Effector memory CD4-positive, alpha-beta T cell (primary cell): ENCODE data around the gene BBS12.
A peak's percentile ranks its signal among the peaks of the same experiment; 100 is the strongest.

Experiments
- DNase-seq, 3 donors: peaks; one replicate each; pipeline ENCODE4 v3.0.0-alpha.2; 2020
- H3K27ac ChIP-seq: 2 replicates; pipeline ENCODE4 v1.7.0; 2013; ENCODE audit warnings: mild to moderate bottlenecking, low read length, moderate library complexity; ENCODE audit not compliant: insufficient read depth, poor library complexity, severe bottlenecking
- H3K27me3 ChIP-seq: replicated peaks from 2 replicates; pipeline ENCODE4 v1.7.0; 2013; ENCODE audit warnings: mild to moderate bottlenecking, low read length; ENCODE audit not compliant: insufficient read depth, control insufficient read depth, poor library complexity, severe bottlenecking
- H3K36me3 ChIP-seq: 2 replicates; pipeline ENCODE4 v1.7.0; 2013; ENCODE audit warnings: mild to moderate bottlenecking, low read length, moderate library complexity; ENCODE audit not compliant: control insufficient read depth, insufficient read depth
- H3K4me1 ChIP-seq: 2 replicates; pipeline ENCODE4 v1.7.0; 2013; ENCODE audit warnings: low read length, mild to moderate bottlenecking; ENCODE audit not compliant: control insufficient read depth, insufficient read depth, poor library complexity, severe bottlenecking
- H3K4me3 ChIP-seq: 2 replicates; pipeline ENCODE4 v1.7.0; 2013; ENCODE audit warnings: low read length, low read depth, mild to moderate bottlenecking; ENCODE audit not compliant: insufficient read depth, poor library complexity, severe bottlenecking
- H3K9me3 ChIP-seq: 2 replicates; pipeline ENCODE4 v1.7.0; 2013; ENCODE audit warnings: mild to moderate bottlenecking, low read length, moderate library complexity; ENCODE audit not compliant: control insufficient read depth

The BBS12 gene

DNA sequence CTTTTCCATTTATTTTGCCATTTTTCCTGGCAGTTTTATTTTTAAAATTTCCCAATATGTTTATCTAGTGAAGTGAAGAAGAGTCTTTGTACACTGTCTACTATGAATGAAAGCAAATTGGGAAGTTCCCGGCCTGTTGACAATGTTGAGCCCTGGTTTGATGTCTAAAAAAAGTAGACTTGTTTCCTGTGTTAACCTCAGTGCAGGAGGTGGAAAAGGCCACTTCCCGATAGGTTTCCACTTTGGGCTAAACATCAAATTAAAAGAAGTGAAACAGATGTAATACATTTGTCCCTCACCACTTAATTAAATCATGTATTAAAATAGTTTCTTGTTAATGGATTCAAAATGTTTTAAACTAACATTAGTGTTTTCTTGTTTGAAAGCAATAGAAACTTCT, 30.0 kb downstream of the BBS12 start:
- Histone ChIP-seq H3K36me3 (no peaks in the 10 kb centered on the region), H3K4me1 (no peaks in the 10 kb centered on the region), H3K27ac (no peak overlapping the region), H3K9me3 (no peaks in the 10 kb centered on the region), H3K27me3 (no peaks in the 10 kb centered on the region), H3K4me3 (no peak overlapping the region)
- peak in 1 of 3 donors; percentile 3 for DNase-seq

- Histone ChIP-seq H3K27me3 (no peaks in the 10 kb centered on the region), H3K36me3 (no peaks in the 10 kb centered on the region), H3K4me1 (no peaks in the 10 kb centered on the region), H3K4me3 (no peak overlapping the region), H3K27ac (no peak overlapping the region), H3K9me3 (no peaks in the 10 kb centered on the region)
- no peak for DNase-seq
Observed at GRCh38 chr4:122762966-122763716, 30.6 kb downstream of the BBS12 start.

GRCh38 chr4:122764071-122764820, 31.7 kb downstream of the BBS12 start:
- no peaks in the 10 kb centered on the region for H3K27me3 ChIP-seq
- H3K4me1 ChIP-seq, result no peaks in the 10 kb centered on the region
- H3K9me3 ChIP-seq, result no peaks in the 10 kb centered on the region
- DNase-seq, result no peak
- H3K36me3 ChIP-seq, result no peaks in the 10 kb centered on the region
- H3K4me3 ChIP-seq, result no peak overlapping the region
- no peak overlapping the region for H3K27ac ChIP-seq

GRCh38 chr4:122764821-122765215, 32.3 kb downstream of the BBS12 start:
- Histone ChIP-seq H3K4me3 (no peak overlapping the region), H3K4me1 (no peaks in the 10 kb centered on the region), H3K27me3 (no peaks in the 10 kb centered on the region)

GRCh38 chr4:122765692-122766352, 33.3 kb downstream of the BBS12 start:
- no peaks in the 10 kb centered on the region for H3K9me3 ChIP-seq
- H3K27ac ChIP-seq, result no peak overlapping the region
- H3K27me3 ChIP-seq, result no peaks in the 10 kb centered on the region
- H3K36me3 ChIP-seq, result no peaks in the 10 kb centered on the region
- no peak overlapping the region for H3K4me3 ChIP-seq
- no peaks in the 10 kb centered on the region for H3K4me1 ChIP-seq
- no peak for DNase-seq

More at GRCh38 chr4:122764821-122765215, 32.3 kb downstream of the BBS12 start:
- no peak for DNase-seq
- Histone ChIP-seq H3K9me3 (no peaks in the 10 kb centered on the region), H3K27ac (no peak overlapping the region), H3K36me3 (no peaks in the 10 kb centered on the region)

DNA sequence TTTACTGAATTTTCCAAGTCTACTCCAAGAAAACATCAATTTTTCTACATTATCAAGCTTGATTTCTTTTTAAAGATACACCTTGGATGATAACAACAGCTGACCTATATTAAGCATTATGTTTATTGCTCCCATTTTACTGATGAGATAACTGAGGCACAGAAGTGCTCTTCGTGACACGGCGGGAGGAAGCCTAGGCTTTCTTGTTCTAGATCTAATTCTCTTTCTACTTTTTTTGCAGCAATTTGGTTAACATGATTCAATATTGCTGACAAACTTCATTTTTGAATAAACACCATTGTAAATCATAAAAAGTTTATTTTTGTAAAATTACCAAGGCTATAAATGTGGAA, 33.8 kb downstream of the BBS12 start:
- Histone ChIP-seq H3K4me3 (no peak overlapping the region), H3K27ac (no peak overlapping the region), H3K27me3 (no peaks in the 10 kb centered on the region), H3K36me3 (no peaks in the 10 kb centered on the region), H3K9me3 (no peaks in the 10 kb centered on the region), H3K4me1 (no peaks in the 10 kb centered on the region)
- DNase-seq, result no peak

GRCh38 chr4:122766950-122767349, 34.4 kb downstream of the BBS12 start:
- no peaks in the 10 kb centered on the region for H3K36me3 ChIP-seq
- H3K27ac ChIP-seq, result no peak overlapping the region
- DNase-seq, result no peak
- no peaks in the 10 kb centered on the region for H3K27me3 ChIP-seq
- H3K4me1 ChIP-seq, result no peaks in the 10 kb centered on the region
- H3K9me3 ChIP-seq, result no peaks in the 10 kb centered on the region
- H3K4me3 ChIP-seq, result no peak overlapping the region

- DNase-seq, result no peak
- no peaks in the 10 kb centered on the region for H3K4me1 ChIP-seq
- no peaks in the 10 kb centered on the region for H3K9me3 ChIP-seq
- H3K27me3 ChIP-seq, result no peaks in the 10 kb centered on the region
- no peak overlapping the region for H3K4me3 ChIP-seq
- H3K27ac ChIP-seq, result no peak overlapping the region
- no peaks in the 10 kb centered on the region for H3K36me3 ChIP-seq
Observed at GRCh38 chr4:122771724-122772123, 39.2 kb downstream of the BBS12 start.

DNA sequence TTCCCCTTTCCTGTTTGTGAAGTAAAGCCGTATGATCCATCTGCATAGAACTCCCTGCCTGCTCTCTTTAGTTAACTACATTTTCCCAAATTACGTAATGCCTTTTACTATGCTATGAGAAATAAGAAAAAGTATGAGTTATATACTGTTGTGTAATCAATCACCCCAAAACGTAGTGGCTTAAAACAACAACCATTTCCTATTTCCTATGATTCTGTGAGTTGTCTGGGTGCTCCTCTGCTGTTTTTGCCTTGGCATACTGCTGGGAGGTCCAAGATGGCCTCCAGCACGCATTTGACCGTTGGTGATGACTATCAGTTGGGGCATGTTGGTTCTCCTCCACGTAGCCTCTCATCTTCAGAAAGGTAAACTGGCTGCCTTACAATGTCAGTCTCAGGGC, 39.8 kb downstream of the BBS12 start:
- Histone ChIP-seq H3K36me3 (no peaks in the 10 kb centered on the region), H3K27me3 (no peaks in the 10 kb centered on the region), H3K4me3 (no peak overlapping the region), H3K4me1 (no peaks in the 10 kb centered on the region), H3K27ac (no peak overlapping the region), H3K9me3 (no peaks in the 10 kb centered on the region)
- DNase-seq, result no peak

DNA sequence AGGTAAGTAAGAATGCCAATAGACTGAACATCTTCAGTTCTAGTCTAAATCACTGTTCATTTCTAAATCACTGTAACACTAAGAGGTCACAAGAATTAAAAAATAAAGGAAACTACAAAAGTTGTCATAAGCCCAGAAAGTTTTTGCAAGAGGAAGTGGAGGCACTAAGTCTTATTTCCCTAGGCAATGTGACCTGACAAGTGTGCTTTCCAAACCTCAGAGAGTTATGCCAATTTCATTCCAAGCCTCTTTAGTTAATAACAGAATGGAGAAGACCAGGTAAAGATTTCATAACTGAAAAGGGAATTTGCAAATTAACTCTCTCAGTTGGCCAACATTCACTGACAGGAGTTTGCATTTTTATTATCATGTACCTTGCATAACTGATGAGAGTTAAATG, 40.5 kb downstream of the BBS12 start:
- H3K36me3 ChIP-seq, result no peaks in the 10 kb centered on the region
- no peak overlapping the region for H3K4me3 ChIP-seq
- H3K4me1 ChIP-seq, result no peaks in the 10 kb centered on the region
- no peaks in the 10 kb centered on the region for H3K9me3 ChIP-seq
- H3K27ac ChIP-seq, result no peak overlapping the region
- H3K27me3 ChIP-seq, result no peaks in the 10 kb centered on the region
- no peak for DNase-seq
